HG03439 (cell line): ENCODE data around the gene MOB3C.

ENCODE experiments used
- ATAC-seq: cut with Tn5 transposase; IDR thresholded peaks from one replicate; pipeline ENCODE4 v1.9.1; 2021; ENCODE audit warnings: mild to moderate bottlenecking, moderate library complexity; ENCODE audit not compliant: unreplicated experiment

MOB3C gene

DNA sequence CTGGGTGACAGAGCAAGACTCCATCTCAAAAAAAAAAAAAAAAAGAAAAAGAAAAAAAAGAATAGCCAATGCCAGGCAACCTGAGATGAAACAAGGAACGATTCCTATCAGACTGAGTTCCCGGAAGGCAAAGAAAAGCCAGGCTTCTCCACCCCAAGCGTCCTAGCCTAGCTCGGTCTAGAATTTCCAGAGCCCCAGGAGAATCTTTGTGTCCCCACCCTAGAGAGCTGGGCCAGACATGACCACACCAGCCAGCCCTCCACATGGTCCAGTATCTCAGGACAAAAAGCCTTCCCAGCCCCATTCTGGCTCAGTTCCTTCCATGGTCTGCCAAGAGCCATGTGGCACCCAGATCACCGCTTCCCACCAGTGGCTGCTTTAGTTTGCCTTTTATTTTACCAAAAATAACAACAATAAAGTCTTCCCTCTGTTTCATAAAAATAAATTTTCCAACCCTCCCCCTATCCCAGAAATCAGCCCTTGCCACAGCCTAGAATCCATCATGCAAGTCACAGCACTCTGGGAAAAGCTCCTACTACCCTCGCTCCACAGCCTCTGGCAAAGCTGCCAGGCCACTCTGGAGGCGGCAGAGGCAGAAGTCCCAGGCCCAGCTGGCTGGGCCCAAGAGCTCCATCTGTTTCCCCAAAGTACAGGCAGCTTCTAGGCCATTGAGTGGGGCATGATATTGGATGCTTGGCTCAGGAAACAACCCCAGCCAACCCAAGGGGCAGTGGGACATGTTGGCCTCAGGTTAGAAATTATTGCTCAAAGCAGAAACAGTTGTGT is 9.1 kb downstream of the MOB3C start:
- no peak for ATAC-seq

DNA sequence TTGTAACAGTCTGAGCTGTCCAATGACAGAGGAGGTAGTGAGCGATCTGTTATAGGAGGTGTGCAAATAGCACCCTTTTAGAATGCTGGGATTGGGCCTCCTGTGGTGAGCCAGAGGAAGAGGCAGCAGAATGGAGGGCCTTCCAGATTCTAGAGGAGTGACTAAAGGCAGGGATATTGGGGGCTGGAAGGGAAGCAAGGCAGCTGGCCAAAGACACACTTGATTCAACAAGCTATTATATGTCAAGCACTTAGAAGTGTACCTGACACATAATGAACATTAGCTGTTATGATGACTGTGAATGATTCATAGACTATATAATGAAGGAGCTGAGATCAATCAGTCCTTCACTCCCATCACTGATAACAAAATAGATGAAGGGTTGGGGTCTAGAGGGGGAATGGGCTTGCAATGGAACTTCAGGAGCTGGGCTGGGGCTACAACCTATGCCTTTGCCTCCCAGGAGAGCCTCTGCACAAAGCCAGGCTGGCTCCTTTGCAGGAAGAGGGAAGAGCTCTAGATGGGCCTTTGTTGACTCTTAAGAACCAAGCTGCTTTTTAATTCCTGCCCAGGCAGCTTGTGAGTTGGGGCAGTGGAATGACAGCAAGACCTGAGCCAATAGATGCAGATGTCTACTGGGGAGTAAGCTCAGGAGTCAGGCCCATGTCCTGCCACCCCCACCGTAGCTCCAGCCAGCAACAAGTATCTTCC is 10.2 kb downstream of the MOB3C start:
- ATAC-seq, result no peak

DNA sequence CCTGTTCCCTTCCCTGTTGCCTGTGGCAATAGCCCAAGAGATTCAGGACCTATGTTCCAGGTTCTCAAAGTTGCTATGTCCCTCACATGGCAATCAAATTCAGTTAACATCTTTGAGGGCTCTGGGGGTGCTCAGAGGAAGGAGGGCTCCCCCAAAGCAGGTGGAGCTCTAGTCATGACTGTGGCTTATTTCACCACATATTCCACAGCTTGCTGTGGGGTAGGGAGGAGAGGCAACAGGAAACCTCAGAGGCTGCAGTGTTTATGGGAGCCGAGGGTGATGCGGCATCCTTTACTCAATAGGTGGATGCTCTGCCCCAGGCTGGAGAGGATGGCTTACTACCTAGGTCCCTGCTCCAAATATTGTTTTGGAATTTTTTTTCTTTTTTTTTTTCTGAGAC is 11.4 kb downstream of the MOB3C start:
- no peak for ATAC-seq

DNA sequence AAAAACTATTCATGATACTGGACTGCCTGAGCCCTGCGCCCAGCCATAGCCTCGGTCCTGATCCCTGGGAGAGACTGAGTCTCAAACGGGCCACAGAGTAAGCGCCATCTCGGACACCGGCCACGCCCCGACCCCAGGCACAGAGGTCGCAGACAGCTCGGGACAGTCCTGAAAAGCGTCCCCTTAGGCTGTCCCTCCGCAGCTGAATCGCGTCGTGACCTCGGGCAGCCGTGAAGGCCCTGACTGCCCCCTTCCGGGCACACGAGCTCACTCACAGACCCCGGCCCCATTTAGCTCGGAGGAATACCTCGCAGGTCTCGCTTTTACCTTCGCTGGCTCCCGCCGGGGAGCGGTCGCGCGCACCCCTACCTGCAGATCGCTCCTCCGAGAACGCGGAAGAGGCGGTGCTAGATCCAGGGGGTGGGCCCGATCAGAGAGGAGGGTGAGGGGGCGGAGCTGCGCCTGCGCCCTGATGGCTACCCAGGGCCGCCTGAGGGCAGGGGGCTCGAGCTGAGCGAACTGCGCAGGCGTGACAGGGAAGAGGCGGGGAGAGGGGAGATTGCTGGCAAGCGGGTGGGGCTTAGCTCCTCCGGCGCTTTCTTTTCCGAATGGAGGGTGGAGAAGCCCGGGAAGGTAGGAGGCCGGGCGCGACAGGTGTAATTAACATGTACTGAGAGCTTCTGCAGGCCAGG is 12.6 kb downstream of the MOB3C start, which contains the start of gene MKNK1:
Gene MKNK1 (minus strand): TSS at position 411 of the 692 bp plus-strand sequence. CDS start 20,941 bp downstream, outside the sequence.
- peak; percentile 95 for ATAC-seq

DNA sequence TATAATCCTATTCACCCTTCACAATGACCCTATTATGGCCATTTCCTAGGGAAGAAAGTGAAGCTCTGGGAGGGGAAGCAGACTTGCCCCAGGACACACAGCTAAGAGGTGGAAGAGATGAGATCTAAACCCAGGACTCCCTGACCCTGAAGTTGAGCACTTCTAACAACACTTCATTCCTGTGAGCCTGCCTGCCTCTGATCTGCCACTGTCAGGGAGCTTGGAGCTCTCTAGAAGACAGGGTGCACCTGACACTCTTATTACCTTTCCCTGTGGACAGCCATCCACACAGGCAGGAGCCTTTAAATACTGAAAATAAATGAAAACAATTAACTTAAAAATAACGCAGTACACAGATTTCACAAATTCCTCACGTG is 13.1 kb downstream of the MOB3C start:
- ATAC-seq, result peak; percentile 13

DNA sequence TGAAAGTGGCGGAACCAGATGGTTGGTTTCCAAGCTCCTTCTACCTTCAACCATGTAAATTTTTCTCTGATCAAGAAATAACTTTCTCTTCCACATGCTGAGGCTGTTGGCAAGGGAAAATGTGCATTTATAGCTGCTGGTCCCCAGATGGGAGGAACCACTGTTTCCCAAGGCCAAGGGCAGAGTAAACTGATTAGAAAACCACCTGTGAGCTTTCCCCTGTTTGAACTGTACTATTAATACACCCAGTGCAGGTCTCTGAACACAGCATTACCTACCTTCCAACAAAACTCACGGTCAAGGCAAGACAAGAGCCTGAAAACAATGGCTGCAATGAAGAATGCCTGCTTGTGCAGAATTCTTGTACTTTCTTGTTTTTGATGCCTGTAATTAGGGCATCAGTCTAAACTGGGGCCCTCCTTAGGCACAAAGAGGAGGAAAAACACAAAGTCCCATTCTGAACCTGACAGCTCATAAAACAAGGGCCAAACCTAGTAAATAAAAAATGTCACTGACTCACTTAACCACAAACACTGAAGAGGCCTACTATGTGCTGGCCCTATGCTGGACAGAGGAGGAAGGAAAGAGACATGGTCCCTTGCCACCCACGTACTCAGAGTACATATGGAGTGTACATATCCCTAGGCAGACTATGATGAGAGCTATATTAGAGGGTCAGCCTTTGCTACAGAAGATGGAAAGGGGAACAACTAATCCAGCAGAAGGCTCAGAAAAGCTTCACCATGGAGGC is 15.2 kb downstream of the MOB3C start:
- no peak for ATAC-seq

DNA sequence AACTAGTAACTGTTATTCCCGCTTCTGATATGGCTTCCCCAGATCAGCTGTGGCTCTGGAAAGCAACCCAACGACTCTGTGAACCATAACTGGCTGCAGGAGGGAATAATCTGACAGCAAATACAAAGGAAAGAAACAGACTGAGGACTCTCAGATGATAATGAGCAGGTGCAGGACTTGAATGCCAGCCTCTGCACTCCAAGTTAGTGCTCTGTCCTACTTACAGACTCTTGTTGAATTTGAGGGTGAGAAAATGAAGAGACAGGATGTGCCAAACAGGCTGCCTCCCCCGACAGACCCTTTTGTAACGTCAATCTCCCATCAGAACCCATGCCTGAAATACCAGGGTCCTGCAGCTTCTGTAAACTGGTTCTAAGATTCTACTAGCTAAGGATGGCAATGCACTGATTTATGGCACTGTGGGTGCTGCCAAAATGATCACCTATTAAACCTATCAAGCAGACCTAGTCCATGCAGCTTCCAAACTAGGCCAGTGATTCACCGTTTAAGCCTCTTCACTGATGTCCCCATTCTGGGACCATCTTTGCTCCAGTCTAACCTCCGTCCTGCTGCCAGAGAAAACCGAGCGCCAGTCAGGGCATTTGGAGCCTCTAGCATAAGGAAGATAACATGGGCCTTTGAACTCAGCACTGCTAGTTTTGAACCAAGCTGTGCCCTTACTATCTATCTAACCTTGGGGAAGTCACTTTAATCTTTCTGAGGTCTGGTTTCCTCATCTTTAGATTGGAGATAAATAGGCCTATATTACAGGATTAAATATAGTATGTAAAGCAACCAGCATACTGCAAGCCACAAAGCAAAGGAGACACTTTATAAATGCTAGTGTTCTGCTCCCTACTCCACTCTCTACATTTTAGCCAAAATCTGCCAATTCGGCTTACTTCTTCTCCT is 17.3 kb downstream of the MOB3C start:
- ATAC-seq, result no peak

DNA sequence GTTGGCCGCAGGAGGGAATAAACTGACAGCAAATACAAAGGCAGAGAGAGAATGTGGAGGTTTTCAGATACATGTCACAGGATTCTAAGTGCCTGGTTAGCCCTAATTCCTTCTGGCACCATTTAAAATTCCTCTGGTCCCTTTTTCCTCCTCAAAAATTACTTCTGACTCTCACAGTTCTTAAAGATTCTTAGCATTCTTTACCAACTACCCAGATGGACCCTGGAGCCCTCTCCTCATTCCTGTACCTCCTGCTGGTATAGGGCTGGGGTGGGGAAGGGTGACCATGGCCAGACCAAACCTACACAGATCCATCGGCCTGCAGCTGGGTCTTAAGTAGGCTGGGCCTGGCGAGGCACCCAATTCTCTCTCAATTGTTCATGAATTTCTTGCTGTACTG is 19.8 kb downstream of the MOB3C start:
- no peak for ATAC-seq

DNA sequence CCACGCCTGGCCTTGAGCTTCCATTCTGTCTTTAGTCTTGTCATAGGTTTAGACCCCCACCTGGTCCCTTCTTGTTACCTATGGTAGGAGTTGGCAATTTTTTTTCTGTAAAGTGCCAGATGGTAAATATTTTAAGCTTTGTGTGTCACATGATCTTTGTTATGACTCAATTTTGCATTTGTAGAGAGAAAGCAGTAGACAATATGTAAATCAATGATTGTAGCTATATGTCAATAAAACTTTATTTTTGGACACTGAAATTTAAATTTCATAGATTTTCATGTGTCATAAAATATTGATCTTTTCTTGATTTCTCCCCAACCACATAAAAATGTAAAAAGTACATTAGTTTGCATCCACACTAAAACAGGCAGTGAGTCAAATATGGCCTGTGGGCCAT is 20.6 kb downstream of the MOB3C start:
- ATAC-seq, result no peak

DNA sequence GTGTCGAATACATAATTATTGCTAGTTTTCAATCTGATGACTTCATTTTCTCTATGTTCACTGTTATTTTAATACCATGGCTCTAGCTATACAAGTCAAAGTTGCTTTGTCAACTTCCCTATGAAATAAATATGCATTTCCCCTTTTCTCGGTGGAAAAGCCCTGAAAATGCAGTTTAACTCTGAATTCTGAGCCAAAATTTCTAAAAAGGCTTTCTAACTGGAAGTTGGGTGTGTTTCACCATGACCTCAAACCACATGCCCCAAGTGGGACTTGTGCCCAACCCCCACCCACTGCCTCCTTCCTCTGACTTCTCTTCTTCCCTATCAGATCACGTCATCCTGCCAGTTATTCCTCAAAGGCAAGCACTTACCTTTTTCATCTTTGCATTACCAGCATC is 21.5 kb downstream of the MOB3C start:
- ATAC-seq, result no peak

DNA sequence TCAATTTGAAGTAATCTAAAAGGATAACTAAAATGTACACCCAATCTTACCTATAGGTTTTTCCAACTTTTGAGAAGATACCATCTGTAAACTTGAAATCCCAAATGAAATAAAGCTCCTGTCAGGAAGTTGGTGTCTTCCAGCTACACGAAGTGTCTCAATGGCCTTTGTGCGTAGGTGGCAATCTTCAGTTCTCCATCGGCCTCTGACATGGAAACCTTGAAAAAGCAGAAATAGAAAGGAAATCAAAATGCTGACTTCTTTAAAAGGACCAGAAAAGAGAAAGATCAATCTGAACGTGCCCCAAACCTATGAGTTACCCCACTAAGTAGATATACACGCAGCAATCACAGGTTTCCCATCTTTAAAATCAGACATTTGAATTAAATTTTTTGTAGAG is 22.5 kb downstream of the MOB3C start:
- ATAC-seq, result no peak

DNA sequence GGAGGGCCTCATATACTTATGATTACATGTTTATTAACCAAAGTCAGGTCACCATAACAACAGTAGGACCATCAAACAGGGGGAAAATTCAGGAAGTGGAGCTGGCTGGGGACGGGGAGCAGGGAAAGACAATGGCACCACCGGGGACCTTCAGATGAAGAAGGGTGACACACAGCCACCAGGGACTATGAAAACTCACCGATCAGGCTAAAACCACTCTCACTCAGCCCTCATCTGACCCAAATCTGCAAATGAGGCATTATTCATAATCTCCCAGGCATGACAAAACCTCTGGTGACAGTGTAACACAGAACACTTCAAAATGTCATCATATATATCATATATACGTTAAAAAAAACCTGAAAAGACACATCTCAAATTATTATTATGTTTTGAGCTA is 23.8 kb downstream of the MOB3C start:
- no peak for ATAC-seq

DNA sequence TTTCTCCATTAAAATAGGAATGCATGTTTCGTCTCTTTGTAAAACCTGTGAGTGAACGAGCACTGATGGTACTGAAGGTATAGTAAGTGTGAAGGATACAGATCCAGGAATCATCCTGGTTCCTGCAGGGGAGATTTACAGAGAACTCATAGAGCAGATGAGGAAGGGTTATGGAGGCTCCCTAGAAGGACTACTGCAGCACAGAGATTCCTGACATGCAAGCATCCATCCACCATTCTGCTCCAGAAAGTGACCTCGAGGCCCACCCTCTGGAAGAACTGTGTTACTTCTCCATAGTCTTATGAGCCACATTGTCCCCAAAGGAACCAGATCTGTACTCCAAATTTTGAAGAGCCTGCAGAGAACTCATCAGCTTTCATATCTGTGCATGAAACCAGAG is 27.1 kb downstream of the MOB3C start:
- no peak for ATAC-seq

DNA sequence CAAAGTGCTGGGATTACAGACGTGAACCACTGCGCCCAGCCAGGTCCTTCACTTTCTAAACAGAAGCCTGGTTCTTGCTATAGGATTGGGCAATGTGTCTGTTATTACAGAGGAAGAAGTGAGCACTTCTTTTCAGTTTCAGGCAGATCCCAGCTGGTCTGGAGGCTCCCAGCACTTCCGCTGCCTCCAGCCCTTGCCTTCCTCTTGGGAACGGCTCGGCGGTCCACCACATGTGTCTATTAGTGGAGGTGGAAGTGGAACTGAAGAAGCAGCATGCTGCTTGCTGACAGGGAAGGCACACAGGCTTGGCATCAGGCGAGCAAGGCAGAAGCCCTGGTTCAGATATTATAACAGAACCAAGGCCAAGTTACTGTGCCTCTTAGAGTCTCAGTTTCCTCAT is 29.5 kb downstream of the MOB3C start:
- no peak for ATAC-seq

DNA sequence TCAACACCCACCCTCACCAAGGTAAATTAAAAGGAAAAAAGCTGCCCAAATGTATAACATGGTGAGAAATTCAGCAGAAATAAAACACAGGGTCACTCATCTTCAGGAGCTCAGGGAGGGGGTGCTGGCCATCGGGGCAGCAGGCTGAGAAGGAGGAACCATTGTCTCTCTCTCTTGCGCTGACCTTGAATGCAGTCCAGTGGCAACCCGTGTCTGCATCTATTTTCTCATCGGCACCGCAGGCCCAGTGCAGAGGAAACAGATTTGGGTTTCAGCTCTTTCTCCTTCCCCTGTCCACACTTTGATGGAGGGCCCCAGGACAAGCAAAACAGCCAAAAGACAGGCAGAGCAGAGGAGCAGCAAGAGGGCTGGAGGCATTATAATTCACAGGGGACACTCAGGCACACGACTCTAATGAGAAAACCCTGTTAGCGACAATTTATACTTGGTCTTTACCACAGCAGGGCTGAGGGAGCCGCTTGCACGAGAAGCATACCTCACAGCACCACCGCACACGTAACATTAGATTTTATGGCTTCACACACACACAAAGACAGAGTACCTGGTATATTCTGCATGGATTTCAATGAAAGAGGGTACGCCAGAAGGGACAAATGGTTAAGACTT is 31.2 kb downstream of the MOB3C start:
- no peak for ATAC-seq

DNA sequence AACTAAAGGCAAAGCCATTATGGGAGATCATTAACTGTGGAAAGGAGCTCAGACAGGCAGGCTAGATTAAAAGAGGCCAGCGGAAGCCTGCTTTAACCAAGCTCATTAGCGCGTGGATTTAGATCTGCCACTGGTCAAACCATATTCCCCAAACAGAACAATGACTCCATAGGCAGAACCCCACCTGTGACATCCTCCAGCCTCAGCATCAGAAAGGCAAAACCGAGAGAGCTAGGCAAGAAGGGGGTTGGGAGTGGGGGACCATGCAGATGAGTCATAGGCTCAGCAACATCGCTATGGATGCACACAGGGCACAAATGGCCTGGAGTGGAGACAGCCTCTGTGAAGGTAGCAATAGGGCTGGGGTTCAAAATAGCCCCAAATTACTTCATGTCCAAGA is 33.1 kb downstream of the MOB3C start:
- ATAC-seq, result no peak

DNA sequence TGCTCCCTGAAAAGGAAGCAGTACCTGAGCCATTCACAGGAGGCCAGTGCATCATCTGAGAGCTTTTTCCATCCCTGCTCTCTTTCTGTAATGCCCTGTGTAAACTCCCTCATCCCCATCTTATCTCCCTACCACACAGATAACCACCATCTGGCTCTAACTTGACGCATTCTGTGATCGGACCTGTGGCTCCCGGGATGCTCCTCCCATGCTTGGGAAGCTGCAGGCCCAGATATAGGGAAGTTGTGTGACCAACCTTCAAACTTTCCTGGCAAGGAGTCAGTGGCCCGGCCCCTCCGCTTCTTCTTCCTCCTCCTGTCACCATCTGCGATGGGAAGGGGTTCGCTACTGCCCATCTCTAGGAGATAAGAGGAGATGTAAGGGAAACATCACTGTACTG is 33.6 kb downstream of the MOB3C start:
- no peak for ATAC-seq

DNA sequence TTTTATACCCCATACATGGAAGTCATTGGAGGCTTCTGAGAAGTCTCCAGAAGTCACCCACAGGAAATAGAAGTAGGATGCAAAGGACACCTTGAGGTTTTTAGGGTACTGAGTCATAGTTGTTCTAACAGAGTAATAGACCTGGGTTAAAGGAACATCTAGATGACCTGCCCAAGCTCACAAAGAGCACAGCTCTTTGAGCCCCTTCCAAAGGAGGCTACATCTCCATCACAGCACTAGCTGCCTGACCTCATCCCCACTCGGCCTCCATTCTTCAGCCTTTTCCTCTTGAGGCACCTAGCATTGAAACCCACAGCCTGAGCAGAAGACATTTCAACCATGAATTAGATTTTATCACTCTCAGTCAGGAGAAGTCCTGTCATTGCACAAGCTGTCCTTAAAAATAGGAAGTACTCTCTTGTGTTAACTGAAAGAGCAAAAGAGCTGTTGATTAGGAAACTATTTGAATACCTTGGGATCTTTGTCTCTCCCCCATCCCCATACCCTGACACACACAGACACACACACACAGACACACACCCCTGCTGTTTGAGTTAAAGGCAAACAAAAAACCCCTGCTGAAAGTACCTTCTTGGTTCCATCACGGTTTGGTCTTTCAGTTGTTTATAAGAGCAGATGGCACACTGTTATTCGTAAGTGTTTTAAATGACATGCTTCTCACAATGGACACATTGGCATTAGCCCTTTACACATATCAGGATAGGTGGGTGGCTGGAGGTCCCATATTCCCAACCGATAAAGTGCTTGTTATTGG is 34.7 kb downstream of the MOB3C start:
- ATAC-seq, result no peak
